Measurements from ENCODE around the gene MDK. TPM values are rescaled to one million over a fixed set of nuclear protein-coding genes. Genes with fewer than 3 reads are reported as not detected.
A peak's percentile ranks its signal among the peaks of the same experiment; 100 is the strongest.

Gene MDK
- total and polyA plus RNA-seq, 2 of the 4 experiments (the other 2 are of a cell fraction), result 25.8 to 377 TPM

GRCh38 chr11:46402957-46403902, 21.8 kb downstream of the MDK start:
- Histone ChIP-seq H3K23ac (ENCODE audit: low read depth, low read length) (0 out of 2 replicates have a peak overlapping the region, but pooled peaks have one; percentile 38), H3K27ac (ENCODE audit: insufficient read depth, low read length) (no peak overlapping the region), H2AK5ac (ENCODE audit: low read depth, low read length) (no peak overlapping the region), H3K9ac (ENCODE audit: low read depth, low read length) (no peak overlapping the region), H2AFZ (replicated peaks; ENCODE audit: low read length, poor library complexity) (no peak overlapping the region), H3K9me1 (ENCODE audit: insufficient read depth, low read length) (peaks cover 15% of the 10 kb centered on the region), H2AK9ac (replicated peaks; ENCODE audit: low read depth, low read length, poor library complexity) (no peak overlapping the region), H3K79me1 (ENCODE audit: low read depth in 1 of 2, low read length in 2 of 2) (peaks cover 0 to 12% of the 10 kb centered on the region in 2 experiments; a peak in 2 of 4 replicates), H3K56ac (ENCODE audit: extremely low read depth, insufficient read depth, low read length) (no peak overlapping the region), H3K36me3 (ENCODE audit: control insufficient read depth, insufficient read depth, low read length) (peaks cover 18% of the 10 kb centered on the region), H3K9me3 (ENCODE audit: control insufficient read depth, insufficient read depth, low read length) (no peaks in the 10 kb centered on the region), H4K8ac (ENCODE audit: low read depth in 2 of 2, low read length in 2 of 2) (no peak overlapping the region), H3K4me2 (ENCODE audit: low read depth, low read length) (no peak overlapping the region), H3K14ac (replicated peaks; ENCODE audit: low read depth, low read length) (no peak overlapping the region), H4K5ac (ENCODE audit: low read depth, low read length) (no peak overlapping the region), H2BK120ac (ENCODE audit: low read depth, low read length) (no peak overlapping the region), H3K18ac (ENCODE audit: low read depth, low read length) (no peak overlapping the region), H3K27me3 (ENCODE audit: control insufficient read depth, insufficient read depth, low read length) (no peaks in the 10 kb centered on the region), H4K20me1 (ENCODE audit: insufficient read depth, low read length) (no peaks in the 10 kb centered on the region; the same call in none of the 2 replicates), H2BK20ac (ENCODE audit: low read depth, low read length) (no peak overlapping the region), H3K4me1 (ENCODE audit: control insufficient read depth, insufficient read depth, low read length) (peaks cover 8% of the 10 kb centered on the region; the same call in 1 of the 2 replicates), H3K4me3 (ENCODE audit: insufficient read depth, low read depth, low read length) (no peak overlapping the region), H4K91ac (ENCODE audit: insufficient read depth, low read depth, low read length) (no peak overlapping the region), H2BK5ac (ENCODE audit: low read depth, low read length, poor library complexity, severe bottlenecking) (no peak overlapping the region), H2BK15ac (ENCODE audit: low read depth, low read length) (no peak overlapping the region), H3K4ac (ENCODE audit: low read depth, low read length) (no peak overlapping the region)
- no TSS peak for BruUV-seq (replicated peaks)
- ATAC-seq (ENCODE audit: low read depth) (no peak), DNase-seq (no peak)
- ChIA-PET POLR2A (ENCODE audit: unreplicated experiment) (interaction anchor here (0.6 kb wide), 1 partner anchor 297 kb away, joined by 4 read pairs; the partner anchor contains the start of gene ARHGAP1), CTCF (no interaction called here)
- TF ChIP-seq MAFK (IDR thresholded peaks at IDR 0.05; ENCODE audit: low read depth, low read length) (peak; percentile 66), CEBPB (IDR thresholded peaks at IDR 0.05; ENCODE audit: low read depth, low read length) (no peak), CTCF (conservative IDR thresholded peaks at IDR 0.05; ENCODE audit: low read depth, low read length) (no peak), MXI1 (IDR thresholded peaks at IDR 0.05; ENCODE audit: borderline replicate concordance, low read depth, low read length) (no peak)
- WGBS, 2 experiments (ENCODE audit: extremely low coverage in 2 of 2, insufficient read length in 1 of 2), result 67% methylated on average over 2 of the region's 6 CpGs; no CpG with 5 or more reads in 1 of the 2 experiments
- in situ Hi-C loops (cut with MboI; ENCODE audit: low sequenced_read_pairs), result no loop called here
- intact Hi-C loops (cut with micrococcal nuclease), result no loop called here
- dilution Hi-C loops (cut with HindIII; ENCODE audit: low sequenced_read_pairs, unreplicated experiment), result no loop called here

All from IMR-90 (cell line).